OCI-LY1 (cell line): Measurements from ENCODE around the gene ADAMTS1.

Experiments used
- CTCF ChIP-seq: fragments of 200-600 bp; sonication (generic), shearing (Covaris generic); IDR thresholded peaks from 2 replicates; pipeline ENCODE4 v1.5.1; 2017; ENCODE audit warnings: mild to moderate bottlenecking, antibody characterized with exemption, low read length, moderate library complexity, mixed read lengths
- EZH2 ChIP-seq: fragments of 200-600 bp; sonication (generic), shearing (Covaris generic); IDR thresholded peaks from 2 replicates; pipeline ENCODE4 v1.8.0; 2017; ENCODE audit warnings: borderline replicate concordance, mixed run types, mild to moderate bottlenecking, antibody characterized with exemption, low read length, moderate library complexity, mixed read lengths

DNA sequence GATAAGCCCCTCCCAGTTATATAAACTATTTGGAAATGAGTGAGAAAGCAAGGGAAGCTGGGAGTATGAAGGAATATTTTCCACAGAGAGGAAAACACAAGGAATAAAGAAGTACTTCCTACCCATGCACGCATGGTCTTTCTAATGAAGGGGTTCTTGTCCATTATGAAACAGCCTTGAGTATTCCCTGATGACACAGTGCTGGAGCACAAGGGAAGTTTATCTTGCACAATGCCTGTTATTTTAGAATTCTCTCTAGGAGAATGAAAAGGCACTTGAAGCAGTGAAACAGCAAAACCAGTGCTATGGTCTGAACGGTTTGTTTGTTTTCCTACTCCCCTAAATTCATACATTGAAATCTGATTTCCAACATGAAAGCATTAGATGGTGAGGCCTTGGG lies 38.6 kb upstream of the ADAMTS1 start:
- no peak for TF ChIP-seq CTCF
- TF ChIP-seq EZH2, result no peak
